ENCODE results near the gene MGRN1. TPM values are rescaled to one million over a fixed set of nuclear protein-coding genes. Genes with fewer than 3 reads are reported as not detected.

Gene MGRN1
- polyA plus RNA-seq, 3 donors, result 3.7 to 48.2 (median 4.7) TPM

DNA sequence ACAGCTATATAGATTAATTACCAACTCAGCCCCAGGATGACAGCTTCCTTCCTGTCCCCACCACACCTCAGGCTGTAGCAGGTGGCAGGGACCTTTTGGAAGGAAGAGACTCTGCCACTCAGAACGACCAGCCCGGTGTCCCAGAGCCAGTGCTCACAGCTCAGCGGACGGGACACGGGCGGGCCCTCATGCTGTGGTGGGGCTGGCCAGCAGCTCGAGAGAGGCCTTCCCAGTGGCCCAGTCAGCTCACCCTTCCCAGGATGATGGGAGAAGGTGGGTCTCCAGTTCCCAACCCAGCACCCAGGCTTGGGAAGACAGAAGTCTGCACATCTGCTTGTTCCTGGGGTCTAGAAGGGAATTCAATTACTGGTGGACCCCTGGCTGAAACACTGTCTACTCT, 79.3 kb downstream of the MGRN1 start:
- Histone ChIP-seq H3K27me3 (ENCODE audit: control insufficient read depth in 2 of 2, insufficient read depth in 2 of 2, low read length in 2 of 2) (no peaks in the 10 kb centered on the region), H3K4me3 (replicated peaks in 1 of 3; ENCODE audit: low read depth in 2 of 3, low read length in 3 of 3) (no peak overlapping the region), H2AFZ (ENCODE audit: insufficient read depth, low read depth, low read length, poor library complexity, severe bottlenecking) (no peak overlapping the region), H3K4me2 (replicated peaks; ENCODE audit: extremely low read depth, low read length, poor library complexity, severe bottlenecking) (no peak overlapping the region), H3K9me3 (replicated peaks in 1 of 2; ENCODE audit: control insufficient read depth in 1 of 2, insufficient read depth in 1 of 2, low read length in 2 of 2) (no peaks in the 10 kb centered on the region), H3K9ac (ENCODE audit: insufficient read depth, low read length, poor library complexity, severe bottlenecking) (no peak overlapping the region), H3K4me1 (ENCODE audit: control insufficient read depth in 1 of 2, insufficient read depth in 2 of 2, low read length in 2 of 2) (no peaks in the 10 kb centered on the region), H3K79me2 (ENCODE audit: insufficient read depth, low read length) (no peaks in the 10 kb centered on the region), H4K20me1 (ENCODE audit: insufficient read depth, low read length) (no peaks in the 10 kb centered on the region), H3K27ac (ENCODE audit: low read depth in 1 of 2, low read length in 2 of 2) (no peak overlapping the region), H3K36me3 (replicated peaks in 1 of 2; ENCODE audit: control insufficient read depth in 1 of 2, insufficient read depth in 2 of 2, low read length in 2 of 2) (peaks cover 39 to 73% of the 10 kb centered on the region in 2 donors)
- no peak for DNase-seq
- H3K4me3 Mint-ChIP-seq, result no peak overlapping the region
- WGBS (ENCODE audit: insufficient coverage), result 53% methylated on average over 5 of the region's 7 CpGs
- intact Hi-C loops (cut with micrococcal nuclease), result no loop called here
- peaks cover 48 to 87% of the 10 kb centered on the region in 2 donors for H3K36me3 Mint-ChIP-seq
- H3K27ac Mint-ChIP-seq, result peak overlapping the region in 1 of 7 donors; percentile 33
- TF ChIP-seq CTCF (IDR thresholded peaks at IDR 0.05), result no peak
- no peaks in the 10 kb centered on the region for H3K4me1 Mint-ChIP-seq
- H3K27me3 Mint-ChIP-seq (ENCODE audit: low read depth in 3 of 3), result peaks cover 0 to 2% (median 0%) of the 10 kb centered on the region in 3 donors
- no peaks in the 10 kb centered on the region for H3K9me3 Mint-ChIP-seq

- intact Hi-C loops (cut with micrococcal nuclease), result no loop called here
- no peaks in the 10 kb centered on the region for H3K79me2 ChIP-seq (ENCODE audit: insufficient read depth, low read length)
- peaks cover 38 to 68% of the 10 kb centered on the region in 2 donors for H3K36me3 ChIP-seq (replicated peaks in 1 of 2; ENCODE audit: control insufficient read depth in 1 of 2, insufficient read depth in 2 of 2, low read length in 2 of 2)
- no peak overlapping the region for H3K27ac ChIP-seq (ENCODE audit: low read depth in 1 of 2, low read length in 2 of 2)
- no peak overlapping the region for H3K4me3 ChIP-seq (replicated peaks in 1 of 3; ENCODE audit: low read depth in 2 of 3, low read length in 3 of 3)
- Mint-ChIP-seq H3K27ac (no peak overlapping the region), H3K4me1 (no peaks in the 10 kb centered on the region), H3K36me3 (peaks cover 44 to 84% of the 10 kb centered on the region in 2 donors), H3K4me3 (no peak overlapping the region), H3K9me3 (no peaks in the 10 kb centered on the region), H3K27me3 (ENCODE audit: low read depth in 3 of 3) (peaks cover 0 to 2% (median 0%) of the 10 kb centered on the region in 3 donors)
- H3K27me3 ChIP-seq (ENCODE audit: control insufficient read depth in 2 of 2, insufficient read depth in 2 of 2, low read length in 2 of 2), result no peaks in the 10 kb centered on the region
- H4K20me1 ChIP-seq (ENCODE audit: insufficient read depth, low read length), result no peaks in the 10 kb centered on the region
- no peak overlapping the region for H2AFZ ChIP-seq (ENCODE audit: insufficient read depth, low read depth, low read length, poor library complexity, severe bottlenecking)
- DNase-seq, result no peak
- TF ChIP-seq CTCF (IDR thresholded peaks at IDR 0.05), result no peak
- H3K4me1 ChIP-seq (ENCODE audit: control insufficient read depth in 1 of 2, insufficient read depth in 2 of 2, low read length in 2 of 2), result no peaks in the 10 kb centered on the region
- WGBS (ENCODE audit: insufficient coverage), result 95% methylated on average over 4 of the region's 8 CpGs
- H3K9me3 ChIP-seq (replicated peaks in 1 of 2; ENCODE audit: control insufficient read depth in 1 of 2, insufficient read depth in 1 of 2, low read length in 2 of 2), result no peaks in the 10 kb centered on the region
- H3K9ac ChIP-seq (ENCODE audit: insufficient read depth, low read length, poor library complexity, severe bottlenecking), result no peak overlapping the region
- H3K4me2 ChIP-seq (replicated peaks; ENCODE audit: extremely low read depth, low read length, poor library complexity, severe bottlenecking), result no peak overlapping the region
These were observed 79.9 kb downstream of the MGRN1 start for GRCh38 chr16:4704491-4704890.

Measured in CD14-positive monocyte (primary cell).